Midbrain (tissue), 1 donor: ENCODE measurements around the gene PCDHGA7.
"Not testable (repeated sequence)": the region's sequence is repeated elsewhere in the genome, so short reads cannot be mapped to it uniquely, and the experiment has no call there.

Source experiments
- DNase-seq: peaks from one replicate; lab custom pipeline; 2025; lab: John Stamatoyannopoulos, UW

PCDHGA7 gene

DNA sequence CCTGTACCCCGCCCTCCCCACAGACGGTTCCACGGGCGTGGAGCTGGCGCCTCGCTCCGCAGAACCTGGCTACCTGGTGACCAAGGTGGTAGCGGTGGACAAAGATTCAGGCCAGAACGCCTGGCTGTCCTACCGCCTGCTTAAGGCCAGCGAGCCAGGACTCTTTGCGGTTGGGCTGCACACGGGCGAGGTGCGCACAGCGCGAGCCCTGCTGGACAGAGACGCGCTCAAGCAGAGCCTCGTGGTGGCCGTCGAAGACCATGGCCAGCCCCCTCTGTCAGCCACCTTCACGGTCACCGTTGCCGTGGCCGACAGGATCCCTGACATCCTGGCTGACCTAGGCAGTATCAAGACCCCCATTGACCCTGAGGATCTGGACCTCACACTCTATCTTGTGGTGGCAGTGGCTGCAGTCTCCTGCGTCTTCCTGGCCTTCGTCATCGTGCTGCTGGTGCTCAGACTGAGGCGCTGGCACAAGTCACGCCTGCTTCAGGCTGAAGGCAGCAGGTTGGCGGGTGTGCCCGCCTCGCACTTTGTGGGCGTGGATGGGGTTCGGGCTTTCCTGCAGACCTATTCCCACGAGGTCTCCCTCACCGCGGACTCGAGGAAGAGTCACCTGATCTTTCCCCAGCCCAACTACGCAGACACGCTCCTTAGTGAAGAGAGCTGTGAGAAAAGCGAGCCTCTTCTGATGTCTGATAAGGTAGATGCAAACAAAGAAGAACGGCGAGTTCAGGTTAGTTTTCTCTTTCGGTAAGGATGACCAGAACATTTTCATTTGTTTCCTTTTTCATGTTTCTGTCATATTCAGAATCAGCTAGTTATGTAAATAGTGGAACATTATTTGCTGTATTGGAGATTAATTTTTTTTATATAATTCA, 16.3 kb upstream of the PCDHGA7 start:
- no peak for DNase-seq

DNA sequence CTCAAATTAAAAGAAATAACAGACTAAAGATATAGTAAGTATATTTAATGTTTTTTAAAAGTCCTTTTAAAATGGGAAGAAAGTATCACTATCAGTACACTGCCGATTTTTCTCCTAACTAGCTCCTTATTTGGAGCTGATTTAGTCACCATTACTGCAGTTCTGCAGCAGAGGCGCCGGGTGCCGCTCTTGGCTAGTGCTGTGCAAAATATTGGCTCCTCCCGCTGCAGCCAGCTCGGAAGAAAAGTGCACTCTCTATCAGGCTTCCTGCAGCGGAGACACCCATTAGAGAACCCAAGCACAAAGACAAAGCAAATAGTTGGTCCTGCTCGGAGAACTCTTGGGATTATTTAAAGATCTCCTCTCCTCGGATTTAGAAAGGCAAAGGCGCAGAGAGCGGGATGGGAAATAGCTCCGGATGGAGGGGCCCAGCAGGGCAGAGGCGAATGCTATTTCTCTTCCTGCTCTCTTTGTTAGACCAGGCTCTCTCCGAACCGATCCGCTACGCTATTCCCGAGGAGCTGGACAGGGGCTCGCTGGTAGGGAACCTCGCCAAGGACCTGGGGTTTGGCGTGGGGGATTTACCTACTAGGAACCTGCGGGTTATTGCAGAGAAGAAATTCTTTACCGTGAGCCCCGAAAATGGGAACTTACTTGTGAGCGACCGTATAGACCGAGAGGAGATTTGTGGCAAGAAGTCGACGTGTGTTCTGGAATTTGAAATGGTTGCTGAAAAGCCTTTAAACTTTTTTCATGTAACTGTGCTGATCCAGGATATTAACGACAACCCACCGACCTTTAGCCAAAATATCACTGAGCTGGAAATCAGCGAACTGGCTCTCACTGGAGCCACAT, 12.3 kb upstream of the PCDHGA7 start, which contains the start of gene PCDHGB3:
TSS of gene PCDHGB3 (plus strand) at position 249 of the 855 bp plus-strand sequence. CDS start at position 402, 153 bp downstream.
- no peak for DNase-seq

DNA sequence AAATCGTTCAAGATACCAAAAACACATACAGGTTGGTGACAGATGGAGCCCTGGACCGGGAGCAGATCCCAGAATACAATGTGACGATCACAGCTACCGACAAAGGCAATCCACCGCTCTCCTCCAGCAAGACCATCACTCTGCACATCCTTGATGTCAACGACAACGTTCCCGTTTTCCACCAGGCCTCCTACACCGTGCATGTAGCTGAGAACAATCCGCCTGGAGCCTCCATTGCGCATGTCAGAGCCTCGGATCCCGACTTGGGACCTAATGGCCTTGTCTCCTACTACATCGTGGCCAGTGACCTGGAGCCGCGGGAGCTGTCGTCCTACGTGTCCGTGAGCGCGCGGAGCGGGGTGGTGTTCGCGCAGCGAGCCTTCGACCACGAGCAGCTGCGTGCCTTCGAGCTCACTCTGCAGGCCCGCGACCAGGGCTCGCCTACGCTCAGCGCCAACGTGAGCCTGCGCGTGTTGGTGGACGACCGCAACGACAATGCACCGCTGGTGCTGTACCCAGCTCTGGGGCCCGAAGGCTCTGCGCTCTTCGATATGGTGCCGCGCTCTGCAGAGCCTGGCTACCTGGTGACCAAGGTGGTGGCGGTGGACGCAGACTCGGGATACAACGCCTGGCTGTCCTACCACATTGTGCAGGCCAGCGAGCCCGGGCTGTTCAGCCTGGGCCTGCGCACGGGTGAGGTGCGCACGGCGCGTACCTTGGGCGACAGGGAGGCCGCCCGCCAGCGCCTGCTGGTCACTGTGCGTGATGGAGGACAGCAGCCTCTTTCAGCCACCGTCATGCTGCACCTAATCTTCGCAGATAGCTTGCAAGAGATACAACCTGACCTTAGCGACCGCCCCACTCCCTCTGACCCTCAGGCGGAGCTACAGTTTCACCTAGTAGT, 10.7 kb upstream of the PCDHGA7 start:
- DNase-seq, result no peak

DNA sequence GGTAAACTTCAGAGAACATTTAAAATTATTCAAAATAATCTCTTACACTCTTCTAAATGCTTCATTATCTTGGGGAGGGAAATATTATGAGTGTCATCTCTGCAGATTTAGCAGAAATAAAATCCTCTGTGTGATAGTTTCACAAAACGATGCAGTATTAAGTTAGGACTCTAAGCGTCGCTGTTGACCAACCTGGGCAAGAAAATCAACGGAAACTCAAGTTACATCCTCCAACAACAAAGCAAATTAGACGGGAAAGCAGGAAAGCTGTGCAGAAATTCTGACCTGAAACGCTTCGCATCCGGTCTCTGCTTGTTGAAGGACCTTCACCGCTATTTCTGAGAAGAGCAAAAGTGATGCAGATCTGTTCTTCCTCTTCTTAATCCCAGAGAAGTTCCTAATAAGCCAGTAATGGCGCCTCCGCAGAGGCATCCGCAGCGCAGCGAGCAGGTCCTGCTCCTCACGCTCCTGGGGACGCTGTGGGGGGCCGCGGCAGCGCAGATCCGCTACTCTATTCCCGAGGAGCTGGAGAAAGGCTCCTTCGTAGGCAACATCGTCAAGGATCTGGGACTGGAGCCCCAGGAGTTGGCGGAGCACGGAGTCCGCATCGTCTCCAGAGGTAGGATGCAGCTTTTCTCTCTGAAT, 8.7 kb upstream of the PCDHGA7 start, which contains the start of gene PCDHGA6:
TSS of gene PCDHGA6 (plus strand) at position 219 of the 645 bp plus-strand sequence. CDS start at position 412, 193 bp downstream.
- no peak for DNase-seq

DNA sequence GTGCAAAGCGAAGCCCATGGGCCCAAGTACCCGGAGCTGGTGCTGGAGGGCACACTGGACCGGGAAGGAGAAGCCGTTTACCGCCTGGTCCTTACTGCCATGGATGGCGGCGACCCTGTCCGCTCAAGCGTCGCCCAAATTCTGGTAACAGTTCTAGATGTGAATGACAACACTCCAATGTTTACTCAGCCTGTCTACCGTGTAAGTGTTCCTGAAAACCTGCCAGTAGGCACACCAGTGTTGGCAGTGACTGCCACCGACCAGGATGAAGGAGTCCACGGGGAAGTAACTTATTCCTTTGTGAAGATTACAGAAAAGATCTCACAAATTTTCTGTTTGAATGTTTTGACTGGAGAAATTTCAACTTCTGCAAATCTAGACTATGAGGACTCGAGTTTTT, 7.9 kb upstream of the PCDHGA7 start:
- no peak for DNase-seq

DNA sequence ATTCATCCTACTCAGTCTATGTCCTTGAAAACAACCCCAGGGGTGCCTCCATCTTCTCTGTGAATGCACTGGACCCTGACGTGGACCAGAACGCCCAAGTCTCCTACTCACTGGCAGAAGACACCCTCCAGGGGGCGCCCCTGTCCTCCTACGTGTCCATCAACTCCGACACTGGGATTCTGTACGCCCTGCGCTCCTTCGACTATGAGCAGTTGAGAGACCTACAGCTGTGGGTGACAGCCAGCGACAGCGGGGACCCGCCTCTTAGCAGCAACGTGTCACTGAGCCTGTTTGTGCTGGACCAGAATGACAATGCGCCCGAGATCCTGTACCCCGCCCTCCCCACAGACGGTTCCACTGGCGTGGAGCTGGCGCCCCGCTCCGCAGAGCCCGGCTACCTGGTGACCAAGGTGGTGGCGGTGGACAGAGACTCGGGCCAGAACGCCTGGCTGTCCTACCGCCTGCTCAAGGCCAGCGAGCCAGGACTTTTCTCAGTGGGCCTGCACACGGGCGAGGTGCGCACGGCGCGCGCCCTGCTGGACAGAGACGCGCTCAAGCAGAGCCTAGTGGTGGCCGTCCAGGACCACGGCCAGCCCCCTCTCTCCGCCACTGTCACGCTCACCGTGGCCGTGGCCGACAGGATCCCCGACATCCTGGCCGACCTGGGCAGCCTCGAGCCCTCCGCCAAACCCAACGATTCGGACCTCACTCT, 6.9 kb upstream of the PCDHGA7 start:
- not testable (repeated sequence) for DNase-seq

DNA sequence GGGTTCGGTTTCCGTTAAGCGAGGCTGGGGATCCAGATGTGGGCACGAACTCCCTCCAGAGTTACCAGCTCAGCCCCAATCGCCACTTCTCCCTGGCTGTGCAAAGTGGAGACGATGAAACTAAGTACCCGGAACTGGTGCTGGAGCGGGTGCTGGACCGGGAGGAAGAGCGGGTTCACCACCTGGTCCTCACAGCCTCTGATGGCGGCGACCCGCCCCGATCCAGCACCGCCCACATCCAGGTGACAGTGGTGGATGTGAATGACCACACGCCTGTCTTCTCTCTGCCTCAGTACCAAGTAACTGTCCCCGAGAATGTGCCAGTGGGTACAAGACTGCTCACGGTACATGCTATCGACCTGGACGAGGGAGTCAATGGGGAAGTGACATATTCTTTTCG, 803 bp downstream of the PCDHGA7 start:
- DNase-seq, result no peak

DNA sequence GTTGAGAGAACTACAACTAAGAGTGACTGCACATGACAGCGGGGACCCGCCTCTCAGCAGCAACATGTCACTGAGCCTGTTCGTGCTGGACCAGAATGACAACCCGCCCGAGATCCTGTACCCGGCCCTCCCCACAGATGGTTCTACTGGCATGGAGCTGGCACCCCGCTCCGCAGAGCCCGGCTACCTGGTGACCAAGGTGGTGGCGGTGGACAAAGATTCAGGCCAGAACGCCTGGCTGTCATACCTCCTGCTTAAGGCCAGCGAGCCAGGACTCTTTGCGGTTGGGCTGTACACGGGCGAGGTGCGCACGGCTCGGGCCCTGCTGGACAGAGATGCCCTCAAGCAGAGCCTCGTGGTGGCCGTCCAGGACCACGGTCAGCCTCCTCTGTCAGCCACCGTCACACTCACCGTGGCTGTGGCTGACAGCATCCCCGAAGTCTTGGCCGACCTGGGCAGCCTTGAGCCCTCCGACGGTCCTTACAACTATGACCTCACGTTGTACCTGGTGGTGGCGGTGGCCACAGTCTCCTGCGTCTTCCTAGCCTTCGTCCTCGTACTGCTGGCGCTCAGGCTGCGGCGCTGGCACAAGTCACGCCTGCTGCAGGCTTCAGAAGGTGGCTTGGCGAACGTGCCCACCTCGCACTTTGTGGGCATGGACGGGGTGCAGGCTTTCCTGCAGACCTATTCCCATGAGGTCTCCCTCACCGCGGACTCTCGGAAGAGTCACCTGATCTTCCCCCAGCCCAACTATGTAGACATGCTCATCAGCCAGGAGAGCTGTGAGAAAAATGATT, 2.1 kb downstream of the PCDHGA7 start:
- no peak for DNase-seq

DNA sequence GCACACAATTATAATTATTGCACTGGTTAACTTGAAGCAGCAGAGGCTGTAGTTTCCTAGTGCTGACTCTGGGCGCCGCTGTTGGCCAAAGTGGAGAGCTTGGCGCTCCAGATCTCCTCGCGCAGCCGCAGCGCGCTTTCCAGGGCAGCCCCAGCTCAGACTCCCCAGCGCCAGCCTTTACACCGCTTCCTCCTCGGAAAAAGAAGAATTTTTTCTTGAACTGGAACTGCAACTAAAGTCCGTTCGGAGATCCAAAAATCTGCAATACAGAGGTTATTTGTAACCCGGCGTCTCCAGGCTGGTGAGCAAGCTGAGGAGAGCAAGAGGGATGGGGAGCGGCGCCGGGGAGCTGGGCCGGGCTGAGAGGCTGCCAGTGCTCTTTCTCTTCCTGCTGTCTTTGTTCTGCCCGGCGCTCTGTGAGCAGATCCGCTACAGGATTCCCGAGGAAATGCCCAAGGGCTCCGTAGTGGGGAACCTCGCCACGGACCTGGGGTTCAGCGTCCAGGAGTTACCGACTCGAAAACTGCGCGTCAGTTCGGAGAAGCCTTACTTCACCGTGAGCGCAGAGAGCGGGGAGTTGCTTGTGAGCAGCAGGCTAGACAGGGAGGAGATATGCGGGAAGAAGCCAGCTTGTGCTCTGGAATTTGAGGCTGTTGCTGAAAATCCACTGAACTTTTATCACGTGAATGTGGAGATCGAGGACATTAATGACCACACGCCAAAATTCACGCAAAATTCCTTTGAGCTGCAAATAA, 5.2 kb downstream of the PCDHGA7 start, which contains the start of gene PCDHGB4:
TSS of gene PCDHGB4 (plus strand) at position 142 of the 755 bp plus-strand sequence. CDS start at position 329, 187 bp downstream.
- DNase-seq, result not testable (repeated sequence)

DNA sequence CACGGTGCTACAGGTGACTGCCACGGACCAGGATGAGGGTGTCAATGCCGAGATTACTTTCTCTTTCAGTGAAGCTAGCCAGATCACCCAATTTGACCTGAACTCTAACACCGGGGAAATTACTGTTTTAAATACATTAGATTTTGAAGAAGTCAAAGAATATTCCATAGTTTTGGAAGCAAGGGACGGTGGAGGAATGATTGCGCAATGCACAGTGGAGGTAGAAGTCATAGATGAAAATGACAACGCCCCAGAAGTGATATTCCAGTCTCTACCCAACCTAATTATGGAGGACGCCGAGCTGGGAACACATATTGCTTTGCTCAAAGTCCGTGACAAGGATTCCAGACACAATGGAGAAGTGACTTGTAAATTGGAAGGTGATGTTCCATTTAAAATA, 6.1 kb downstream of the PCDHGA7 start:
- DNase-seq, result no peak

DNA sequence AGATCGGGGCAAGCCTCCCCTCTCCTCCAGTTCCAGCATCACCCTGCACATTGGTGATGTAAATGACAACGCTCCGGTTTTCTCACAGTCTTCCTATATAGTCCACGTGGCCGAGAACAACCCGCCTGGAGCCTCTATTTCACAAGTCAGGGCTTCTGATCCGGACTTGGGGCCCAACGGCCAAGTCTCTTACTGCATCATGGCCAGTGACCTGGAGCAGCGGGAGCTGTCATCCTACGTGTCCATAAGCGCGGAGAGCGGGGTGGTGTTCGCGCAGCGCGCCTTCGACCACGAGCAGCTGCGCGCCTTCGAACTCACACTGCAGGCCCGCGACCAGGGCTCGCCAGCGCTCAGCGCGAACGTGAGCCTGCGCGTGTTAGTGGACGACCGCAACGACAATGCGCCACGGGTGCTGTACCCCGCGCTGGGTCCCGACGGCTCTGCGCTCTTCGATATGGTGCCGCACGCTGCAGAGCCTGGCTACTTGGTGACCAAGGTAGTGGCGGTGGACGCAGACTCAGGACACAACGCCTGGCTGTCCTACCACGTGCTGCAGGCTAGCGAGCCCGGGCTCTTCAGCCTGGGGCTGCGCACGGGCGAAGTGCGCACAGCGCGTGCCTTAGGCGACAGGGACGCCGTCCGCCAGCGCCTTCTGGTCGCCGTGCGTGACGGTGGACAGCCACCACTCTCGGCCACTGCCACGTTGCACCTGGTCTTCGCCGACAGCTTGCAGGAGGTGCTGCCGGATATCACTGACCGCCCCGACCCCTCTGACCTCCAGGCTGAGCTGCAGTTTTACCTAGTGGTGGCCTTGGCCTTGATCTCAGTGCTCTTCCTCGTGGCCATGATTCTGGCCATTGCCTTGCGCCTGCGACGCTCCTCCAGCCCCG, 6.9 kb downstream of the PCDHGA7 start:
- no peak for DNase-seq

DNA sequence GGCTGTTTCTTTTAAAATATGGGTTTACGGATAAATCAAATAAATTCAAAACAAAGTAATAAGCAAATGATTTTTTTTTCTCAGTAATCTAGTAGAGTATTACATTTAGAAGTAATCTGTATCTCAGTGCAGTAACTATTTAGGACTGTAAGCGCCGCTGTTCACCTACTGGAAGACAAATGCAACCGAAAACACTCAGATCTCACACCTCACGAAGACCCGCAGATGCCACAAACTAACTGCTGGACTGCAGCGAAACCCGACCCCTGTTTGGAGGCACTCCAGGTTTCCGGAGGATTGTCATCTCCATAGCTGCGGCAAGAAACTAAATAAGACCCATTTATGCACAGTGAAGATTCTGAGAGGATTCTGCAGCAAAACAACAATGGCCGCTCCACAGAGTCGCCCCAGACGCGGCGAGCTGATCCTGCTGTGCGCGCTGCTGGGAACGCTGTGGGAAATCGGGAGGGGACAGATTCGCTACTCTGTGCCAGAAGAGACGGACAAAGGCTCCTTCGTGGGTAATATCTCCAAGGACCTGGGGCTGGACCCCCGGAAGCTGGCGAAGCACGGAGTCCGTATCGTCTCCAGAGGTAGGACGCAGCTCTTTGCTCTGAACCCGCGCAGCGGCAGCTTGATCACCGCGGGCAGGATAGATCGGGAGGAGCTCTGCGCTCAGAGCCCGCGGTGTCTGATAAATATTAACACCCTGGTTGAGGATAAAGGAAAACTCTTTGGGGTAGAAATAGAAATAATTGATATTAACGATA, 10.1 kb downstream of the PCDHGA7 start, which contains the start of gene PCDHGA8:
TSS of gene PCDHGA8 (plus strand) at position 205 of the 770 bp plus-strand sequence. CDS start at position 386, 181 bp downstream.
- DNase-seq, result no peak

DNA sequence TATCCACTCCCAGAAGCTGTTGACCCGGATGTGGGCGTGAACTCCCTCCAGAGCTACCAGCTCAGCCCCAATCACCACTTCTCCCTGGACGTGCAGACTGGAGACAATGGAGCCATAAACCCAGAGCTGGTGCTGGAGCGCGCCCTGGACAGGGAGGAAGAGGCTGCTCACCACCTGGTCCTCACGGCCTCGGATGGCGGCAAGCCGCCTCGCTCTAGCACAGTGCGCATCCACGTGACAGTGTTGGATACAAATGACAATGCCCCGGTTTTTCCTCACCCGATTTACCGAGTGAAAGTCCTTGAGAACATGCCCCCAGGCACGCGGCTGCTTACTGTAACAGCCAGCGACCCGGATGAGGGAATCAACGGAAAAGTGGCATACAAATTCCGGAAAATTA, 10.7 kb downstream of the PCDHGA7 start:
- no peak for DNase-seq

DNA sequence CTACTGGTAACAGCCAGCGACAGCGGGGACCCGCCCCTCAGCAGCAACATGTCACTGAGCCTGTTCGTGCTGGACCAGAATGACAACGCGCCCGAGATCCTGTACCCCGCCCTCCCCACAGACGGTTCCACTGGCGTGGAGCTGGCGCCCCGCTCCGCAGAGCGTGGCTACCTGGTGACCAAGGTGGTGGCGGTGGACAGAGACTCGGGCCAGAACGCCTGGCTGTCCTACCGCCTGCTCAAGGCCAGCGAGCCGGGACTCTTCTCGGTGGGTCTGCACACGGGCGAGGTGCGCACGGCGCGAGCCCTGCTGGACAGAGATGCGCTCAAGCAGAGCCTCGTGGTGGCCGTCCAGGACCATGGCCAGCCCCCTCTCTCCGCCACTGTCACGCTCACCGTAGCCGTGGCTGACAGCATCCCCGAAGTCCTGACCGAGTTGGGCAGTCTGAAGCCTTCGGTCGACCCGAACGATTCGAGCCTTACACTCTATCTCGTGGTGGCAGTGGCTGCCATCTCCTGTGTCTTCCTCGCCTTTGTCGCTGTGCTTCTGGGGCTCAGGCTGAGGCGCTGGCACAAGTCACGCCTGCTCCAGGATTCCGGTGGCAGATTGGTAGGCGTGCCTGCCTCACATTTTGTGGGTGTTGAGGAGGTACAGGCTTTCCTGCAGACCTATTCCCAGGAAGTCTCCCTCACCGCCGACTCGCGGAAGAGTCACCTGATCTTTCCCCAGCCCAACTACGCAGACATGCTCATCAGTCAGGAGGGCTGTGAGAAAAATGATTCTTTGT, 12.1 kb downstream of the PCDHGA7 start:
- DNase-seq, result not testable (repeated sequence)

DNA sequence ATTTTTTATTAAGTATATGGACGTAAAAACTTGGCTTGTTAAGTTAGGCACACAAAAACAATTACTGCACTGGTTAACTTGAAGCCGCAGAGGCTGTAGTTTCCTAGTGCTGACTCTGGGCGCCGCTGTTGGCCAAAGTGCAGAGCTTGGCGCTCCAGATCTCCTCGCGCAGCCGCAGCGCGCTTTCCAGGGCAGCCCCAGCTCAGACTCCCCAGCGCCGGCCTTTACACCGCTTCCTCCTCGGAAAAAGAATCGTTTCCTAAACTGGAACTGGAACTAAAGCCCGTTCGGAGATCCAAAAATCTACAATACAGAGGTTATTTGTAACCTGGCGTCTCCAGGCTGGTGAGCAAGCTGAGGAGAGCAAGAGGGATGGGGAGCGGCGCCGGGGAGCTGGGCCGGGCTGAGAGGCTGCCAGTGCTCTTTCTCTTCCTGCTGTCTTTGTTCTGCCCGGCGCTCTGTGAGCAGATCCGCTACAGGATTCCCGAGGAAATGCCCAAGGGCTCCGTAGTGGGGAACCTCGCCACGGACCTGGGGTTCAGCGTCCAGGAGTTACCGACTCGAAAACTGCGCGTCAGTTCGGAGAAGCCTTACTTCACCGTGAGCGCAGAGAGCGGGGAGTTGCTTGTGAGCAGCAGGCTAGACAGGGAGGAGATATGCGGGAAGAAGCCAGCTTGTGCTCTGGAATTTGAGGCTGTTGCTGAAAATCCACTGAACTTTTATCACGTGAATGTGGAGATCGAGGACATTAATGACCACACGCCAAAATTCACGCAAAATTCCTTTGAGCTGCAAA, 15.4 kb downstream of the PCDHGA7 start, which contains the start of gene PCDHGB5:
TSS of gene PCDHGB5 (plus strand) at position 192 of the 796 bp plus-strand sequence. CDS start at position 373, 181 bp downstream.
- not testable (repeated sequence) for DNase-seq
